Measurements from ENCODE around the gene SERP2.

DNA sequence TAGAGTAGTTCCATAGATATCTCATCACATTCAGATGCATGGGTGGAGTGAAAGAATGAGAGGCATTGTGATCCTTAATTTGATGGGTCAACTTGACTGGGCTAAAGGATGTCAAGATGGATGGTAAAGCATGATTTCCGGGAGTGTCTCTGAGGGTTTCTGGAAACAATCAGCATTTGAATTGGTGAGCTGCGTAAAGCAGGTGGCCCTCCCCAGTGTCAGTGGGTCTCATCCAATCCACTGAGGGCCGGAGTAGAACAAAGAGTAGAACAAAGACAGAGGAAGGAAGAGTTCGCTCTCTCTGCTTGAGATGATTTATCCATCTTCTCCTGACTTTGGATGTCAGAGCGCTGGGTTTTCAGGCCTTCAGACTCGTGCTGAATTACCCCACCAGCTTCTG lies 43.1 kb downstream of the SERP2 start:
- TF ChIP-seq, protein P1, sequence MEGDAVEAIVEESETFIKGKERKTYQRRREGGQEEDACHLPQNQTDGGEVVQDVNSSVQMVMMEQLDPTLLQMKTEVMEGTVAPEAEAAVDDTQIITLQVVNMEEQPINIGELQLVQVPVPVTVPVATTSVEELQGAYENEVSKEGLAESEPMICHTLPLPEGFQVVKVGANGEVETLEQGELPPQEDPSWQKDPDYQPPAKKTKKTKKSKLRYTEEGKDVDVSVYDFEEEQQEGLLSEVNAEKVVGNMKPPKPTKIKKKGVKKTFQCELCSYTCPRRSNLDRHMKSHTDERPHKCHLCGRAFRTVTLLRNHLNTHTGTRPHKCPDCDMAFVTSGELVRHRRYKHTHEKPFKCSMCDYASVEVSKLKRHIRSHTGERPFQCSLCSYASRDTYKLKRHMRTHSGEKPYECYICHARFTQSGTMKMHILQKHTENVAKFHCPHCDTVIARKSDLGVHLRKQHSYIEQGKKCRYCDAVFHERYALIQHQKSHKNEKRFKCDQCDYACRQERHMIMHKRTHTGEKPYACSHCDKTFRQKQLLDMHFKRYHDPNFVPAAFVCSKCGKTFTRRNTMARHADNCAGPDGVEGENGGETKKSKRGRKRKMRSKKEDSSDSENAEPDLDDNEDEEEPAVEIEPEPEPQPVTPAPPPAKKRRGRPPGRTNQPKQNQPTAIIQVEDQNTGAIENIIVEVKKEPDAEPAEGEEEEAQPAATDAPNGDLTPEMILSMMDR (IDR thresholded peaks at IDR 0.05): no peak
- TF ChIP-seq POLR2AphosphoS5 (IDR thresholded peaks at IDR 0.05) (no peak), POLR2A (IDR thresholded peaks at IDR 0.05) (no peak)

Data from prostate gland (tissue), 2 donors.